NCI-H748 treated with DMSO at 0.1 percent for 48 hours (cell line): Measurements from ENCODE around the gene CAMK1.

Experiments
- DNase-seq: peaks from one replicate; lab custom pipeline; 2025; lab: John Stamatoyannopoulos, UW

Gene CAMK1

GRCh38 chr3:9742560-9742959, 27.2 kb downstream of the CAMK1 start:
- no peak for DNase-seq

GRCh38 chr3:9739181-9739580, 30.6 kb downstream of the CAMK1 start:
- DNase-seq, result no peak

GRCh38 chr3:9736831-9737230, 32.9 kb downstream of the CAMK1 start:
- no peak for DNase-seq

- DNase-seq, result no peak
Measured at GRCh38 chr3:9732740-9733115, 37.0 kb downstream of the CAMK1 start.

GRCh38 chr3:9732080-9732739, 37.5 kb downstream of the CAMK1 start:
- DNase-seq, result no peak

- DNase-seq, result peak; percentile 87
Measured at GRCh38 chr3:9731206-9732079, 38.3 kb downstream of the CAMK1 start, which contains the start of gene BRPF1. BRPF1 (plus strand) TSS chr3:9731735; CDS start chr3:9734141, 2,406 bp downstream.

GRCh38 chr3:9730657-9731205, 39.0 kb downstream of the CAMK1 start:
- no peak for DNase-seq

GRCh38 chr3:9729419-9729818, 40.3 kb downstream of the CAMK1 start:
- no peak for DNase-seq

- no peak for DNase-seq
Measured at GRCh38 chr3:9727743-9728142, 42.0 kb downstream of the CAMK1 start.

GRCh38 chr3:9727041-9727595, 42.6 kb downstream of the CAMK1 start:
- no peak for DNase-seq

- no peak for DNase-seq
Measured at GRCh38 chr3:9725775-9726515, 43.8 kb downstream of the CAMK1 start.

- DNase-seq, result no peak
Measured at GRCh38 chr3:9721700-9722060, 48.1 kb downstream of the CAMK1 start.

GRCh38 chr3:9721015-9721699, 48.6 kb downstream of the CAMK1 start:
- no peak for DNase-seq

GRCh38 chr3:9718118-9718517, 51.6 kb downstream of the CAMK1 start:
- DNase-seq, result no peak

GRCh38 chr3:9717563-9717962, 52.2 kb downstream of the CAMK1 start:
- DNase-seq, result no peak

- DNase-seq, result no peak
Measured at GRCh38 chr3:9716801-9717555, 52.8 kb downstream of the CAMK1 start.

- DNase-seq, result no peak
Measured at GRCh38 chr3:9715764-9716437, 53.8 kb downstream of the CAMK1 start.

GRCh38 chr3:9715136-9715535, 54.6 kb downstream of the CAMK1 start:
- no peak for DNase-seq

GRCh38 chr3:9713142-9713541, 56.6 kb downstream of the CAMK1 start:
- no peak for DNase-seq

- DNase-seq, result no peak
Measured at GRCh38 chr3:9712415-9712814, 57.3 kb downstream of the CAMK1 start.
